ENCODE data around the gene FOXL3.
"Not testable (repeated sequence)": the region's sequence is repeated elsewhere in the genome, so short reads cannot be mapped to it uniquely, and the experiment has no call there.

FOXL3 gene

DNA sequence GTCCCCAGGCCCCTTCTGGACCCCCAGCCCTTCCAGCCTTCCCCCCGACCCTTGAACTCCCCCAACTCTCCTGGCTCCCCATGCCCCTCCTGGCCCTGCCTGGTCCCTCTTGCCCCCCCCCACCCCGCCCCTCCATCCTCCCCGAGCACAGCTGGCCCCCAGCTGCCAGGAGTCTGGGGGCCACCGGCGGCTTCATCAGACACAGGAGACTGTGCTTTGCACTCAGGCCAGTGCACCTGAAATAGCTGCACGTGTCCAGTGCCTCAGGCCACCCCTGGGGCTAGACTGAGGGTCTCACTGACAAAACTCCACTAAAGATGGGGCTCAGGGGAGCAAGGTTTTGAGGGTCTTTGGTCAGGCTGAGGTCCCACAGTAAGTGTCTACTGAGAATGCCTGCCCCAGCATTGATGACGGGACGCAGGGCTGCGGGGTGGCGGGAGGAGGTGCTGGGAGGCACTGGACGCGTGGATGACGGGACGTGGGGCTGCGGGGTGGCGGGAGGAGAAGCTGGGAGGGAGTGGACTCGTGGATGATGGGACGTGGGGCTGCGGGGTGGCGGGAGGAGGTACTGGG lies 6.5 kb downstream of the FOXL3 start:
- no peaks in the 10 kb centered on the region for H3K9me3 ChIP-seq (ENCODE audit: insufficient read depth, low read length)
- no peak overlapping the region for H3K9ac ChIP-seq (ENCODE audit: low read length)
- H3K36me3 ChIP-seq (ENCODE audit: low read length), result no peaks in the 10 kb centered on the region
- H4K20me1 ChIP-seq (ENCODE audit: low read depth, low read length), result no peaks in the 10 kb centered on the region
- H2AFZ ChIP-seq (ENCODE audit: low read depth, low read length, severe bottlenecking), result no peak overlapping the region
- H3K4me2 ChIP-seq (ENCODE audit: low read depth, low read length, poor library complexity, severe bottlenecking), result no peak overlapping the region
- H3K79me2 ChIP-seq (ENCODE audit: insufficient read depth, low read length), result no peaks in the 10 kb centered on the region
- no peaks in the 10 kb centered on the region for H3F3A ChIP-seq (ENCODE audit: insufficient read depth)
- no peak overlapping the region for H3K4me3 ChIP-seq (ENCODE audit: insufficient read depth, low read length, poor library complexity, severe bottlenecking)
- no peak for TF ChIP-seq EZH2phosphoT487 (conservative IDR thresholded peaks at IDR 0.05; ENCODE audit: low read length)
- TF ChIP-seq, protein P1, sequence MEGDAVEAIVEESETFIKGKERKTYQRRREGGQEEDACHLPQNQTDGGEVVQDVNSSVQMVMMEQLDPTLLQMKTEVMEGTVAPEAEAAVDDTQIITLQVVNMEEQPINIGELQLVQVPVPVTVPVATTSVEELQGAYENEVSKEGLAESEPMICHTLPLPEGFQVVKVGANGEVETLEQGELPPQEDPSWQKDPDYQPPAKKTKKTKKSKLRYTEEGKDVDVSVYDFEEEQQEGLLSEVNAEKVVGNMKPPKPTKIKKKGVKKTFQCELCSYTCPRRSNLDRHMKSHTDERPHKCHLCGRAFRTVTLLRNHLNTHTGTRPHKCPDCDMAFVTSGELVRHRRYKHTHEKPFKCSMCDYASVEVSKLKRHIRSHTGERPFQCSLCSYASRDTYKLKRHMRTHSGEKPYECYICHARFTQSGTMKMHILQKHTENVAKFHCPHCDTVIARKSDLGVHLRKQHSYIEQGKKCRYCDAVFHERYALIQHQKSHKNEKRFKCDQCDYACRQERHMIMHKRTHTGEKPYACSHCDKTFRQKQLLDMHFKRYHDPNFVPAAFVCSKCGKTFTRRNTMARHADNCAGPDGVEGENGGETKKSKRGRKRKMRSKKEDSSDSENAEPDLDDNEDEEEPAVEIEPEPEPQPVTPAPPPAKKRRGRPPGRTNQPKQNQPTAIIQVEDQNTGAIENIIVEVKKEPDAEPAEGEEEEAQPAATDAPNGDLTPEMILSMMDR (IDR thresholded peaks at IDR 0.05; ENCODE audit: insufficient read depth, low read length, poor library complexity, severe bottlenecking), result no peak
- no peaks in the 10 kb centered on the region for H3K9me2 ChIP-seq (replicated peaks; ENCODE audit: insufficient read depth, low read length)
- H3K27me3 ChIP-seq (ENCODE audit: low read length), result no peaks in the 10 kb centered on the region
- H3K27ac ChIP-seq (ENCODE audit: low read depth, low read length), result no peak overlapping the region

- not testable (repeated sequence) for H3K9me2 ChIP-seq (replicated peaks; ENCODE audit: insufficient read depth, low read length); H3F3A ChIP-seq (ENCODE audit: insufficient read depth); H3K79me2 ChIP-seq (ENCODE audit: insufficient read depth, low read length); H3K4me2 ChIP-seq (ENCODE audit: low read depth, low read length, poor library complexity, severe bottlenecking); H3K4me3 ChIP-seq (ENCODE audit: insufficient read depth, low read length, poor library complexity, severe bottlenecking); H3K36me3 ChIP-seq (ENCODE audit: low read length); H4K20me1 ChIP-seq (ENCODE audit: low read depth, low read length); H3K9ac ChIP-seq (ENCODE audit: low read length); H3K9me3 ChIP-seq (ENCODE audit: insufficient read depth, low read length); H2AFZ ChIP-seq (ENCODE audit: low read depth, low read length, severe bottlenecking); H3K27me3 ChIP-seq (ENCODE audit: low read length); H3K27ac ChIP-seq (ENCODE audit: low read depth, low read length)
Measured at GRCh38 chr7:297141-297540, 7.2 kb downstream of the FOXL3 start.

DNA sequence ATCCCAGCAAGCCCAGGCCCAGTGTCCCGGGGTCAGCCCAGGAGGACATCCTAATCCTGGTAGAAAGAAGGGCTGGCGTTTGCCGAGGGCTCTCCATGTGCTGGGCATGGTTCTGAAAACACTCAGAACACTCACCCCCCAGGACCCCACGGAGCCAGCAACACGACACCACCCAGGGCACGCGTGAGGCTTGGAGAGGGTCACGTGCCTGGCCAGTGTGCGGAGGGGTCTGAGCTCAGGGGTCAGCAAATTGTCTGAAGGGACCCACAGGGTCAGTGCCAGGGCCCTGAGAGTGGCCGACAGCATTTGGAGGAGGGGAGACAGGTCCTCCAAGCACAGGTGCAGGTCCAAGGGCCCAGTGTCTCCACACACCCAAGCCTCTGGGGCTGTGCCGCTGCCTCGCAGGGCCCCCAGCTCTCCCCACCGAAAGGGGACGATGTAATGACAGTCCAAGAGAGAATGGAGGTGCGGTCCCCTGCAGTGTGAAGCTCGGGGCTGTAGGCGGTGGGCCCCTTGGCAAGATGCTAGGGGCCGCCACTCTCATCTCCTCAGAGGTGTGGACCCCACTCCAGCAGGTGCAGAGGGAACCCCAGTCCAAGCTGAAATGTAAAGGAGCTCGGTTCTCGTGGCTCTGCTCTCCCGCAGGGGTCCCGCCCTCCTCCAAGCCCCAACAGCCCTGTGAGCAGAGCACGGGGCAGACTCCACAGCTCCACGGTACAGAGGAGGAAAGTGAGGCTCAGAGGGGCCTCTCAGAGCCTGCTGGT lies 7.8 kb downstream of the FOXL3 start:
- H3K27me3 ChIP-seq (ENCODE audit: low read length), result no peaks in the 10 kb centered on the region
- no peaks in the 10 kb centered on the region for H3K9me3 ChIP-seq (ENCODE audit: insufficient read depth, low read length)
- H3K9me2 ChIP-seq (replicated peaks; ENCODE audit: insufficient read depth, low read length), result no peaks in the 10 kb centered on the region
- H3K79me2 ChIP-seq (ENCODE audit: insufficient read depth, low read length), result no peaks in the 10 kb centered on the region
- no peaks in the 10 kb centered on the region for H3F3A ChIP-seq (ENCODE audit: insufficient read depth)
- H4K20me1 ChIP-seq (ENCODE audit: low read depth, low read length), result no peaks in the 10 kb centered on the region
- no peak overlapping the region for H3K4me3 ChIP-seq (ENCODE audit: insufficient read depth, low read length, poor library complexity, severe bottlenecking)
- TF ChIP-seq EZH2phosphoT487 (conservative IDR thresholded peaks at IDR 0.05; ENCODE audit: low read length), result no peak
- TF ChIP-seq, protein P1 (IDR thresholded peaks at IDR 0.05; ENCODE audit: insufficient read depth, low read length, poor library complexity, severe bottlenecking), result no peak
- no peak overlapping the region for H2AFZ ChIP-seq (ENCODE audit: low read depth, low read length, severe bottlenecking)
- H3K4me2 ChIP-seq (ENCODE audit: low read depth, low read length, poor library complexity, severe bottlenecking), result no peak overlapping the region
- H3K27ac ChIP-seq (ENCODE audit: low read depth, low read length), result no peak overlapping the region
- H3K36me3 ChIP-seq (ENCODE audit: low read length), result no peaks in the 10 kb centered on the region
- no peak overlapping the region for H3K9ac ChIP-seq (ENCODE audit: low read length)

- H3F3A ChIP-seq (ENCODE audit: insufficient read depth), result no peaks in the 10 kb centered on the region
- no peak overlapping the region for H3K27ac ChIP-seq (ENCODE audit: low read depth, low read length)
- no peak overlapping the region for H3K9ac ChIP-seq (ENCODE audit: low read length)
- no peaks in the 10 kb centered on the region for H3K9me2 ChIP-seq (replicated peaks; ENCODE audit: insufficient read depth, low read length)
- H3K36me3 ChIP-seq (ENCODE audit: low read length), result no peaks in the 10 kb centered on the region
- TF ChIP-seq, protein P1 (IDR thresholded peaks at IDR 0.05; ENCODE audit: insufficient read depth, low read length, poor library complexity, severe bottlenecking), result no peak
- no peak for TF ChIP-seq EZH2phosphoT487 (conservative IDR thresholded peaks at IDR 0.05; ENCODE audit: low read length)
- no peaks in the 10 kb centered on the region for H3K79me2 ChIP-seq (ENCODE audit: insufficient read depth, low read length)
- H2AFZ ChIP-seq (ENCODE audit: low read depth, low read length, severe bottlenecking), result no peak overlapping the region
- H3K4me2 ChIP-seq (ENCODE audit: low read depth, low read length, poor library complexity, severe bottlenecking), result no peak overlapping the region
- no peaks in the 10 kb centered on the region for H4K20me1 ChIP-seq (ENCODE audit: low read depth, low read length)
- H3K9me3 ChIP-seq (ENCODE audit: insufficient read depth, low read length), result no peaks in the 10 kb centered on the region
- H3K27me3 ChIP-seq (ENCODE audit: low read length), result no peaks in the 10 kb centered on the region
- no peak overlapping the region for H3K4me3 ChIP-seq (ENCODE audit: insufficient read depth, low read length, poor library complexity, severe bottlenecking)
Measured at GRCh38 chr7:298375-298702, 8.4 kb downstream of the FOXL3 start.

Data from SU-DHL-6 (cell line).